GM12878 (cell line): ENCODE measurements around the gene GRPEL2. TPM values are rescaled to one million over a fixed set of nuclear protein-coding genes. Genes with fewer than 3 reads are reported as not detected.

Experiments used
- ATAC-seq: fragments of 200-7000 bp; cut with Tn5 transposase; 3 replicates; pipeline ENCODE4 v1.9.1; 2020; ENCODE audit warnings: mild to moderate bottlenecking, moderate library complexity
- BruUV-seq: library from RNA; stranded (reverse); fragments of 400-500 nt; replicated peaks from 2 replicates; lab custom pipeline; 2021; lab: Mats Ljungman, UMichigan
- CTCF ChIA-PET: fragments of 300-600 bp; sonication (Branson Sonifier 250); formaldehyde crosslinking; extraction: SDS; loops from one replicate; lab custom pipeline; 2021; ENCODE audit warnings: inconsistent platforms; lab: Yijun Ruan, JAX
- POLR2A ChIA-PET: fragments of 350-600 bp; formaldehyde crosslinking; extraction: SDS; loops from one replicate; lab custom pipeline; 2021; ENCODE audit warnings: inconsistent platforms; lab: Charles Lee
- RAD21 ChIA-PET: fragments of 300-600 bp; sonication (Branson Sonifier 250); formaldehyde crosslinking; loops from one replicate; lab custom pipeline; 2023; ENCODE audit warnings: antibody characterized with exemption; ENCODE audit not compliant: unreplicated experiment; lab: Charles Lee
- SMC1A ChIA-PET: fragments of 300-600 bp; sonication (Branson Sonifier 250); formaldehyde crosslinking; loops from one replicate; lab custom pipeline; 2023; ENCODE audit not compliant: unreplicated experiment, uncharacterized antibody; lab: Charles Lee
- DNase-seq: peaks from one replicate; pipeline ENCODE4 v3.0.0-alpha.2; 2011; ENCODE audit warnings: low read depth, low spot score
- FAIRE-seq: peaks from 3 replicates; lab custom pipeline; 2011; peaks lifted over from hg19 to GRCh38; lab: Jason Lieb, UNC
- H2AFZ ChIP-seq: 2 replicates; pipeline ENCODE4 v1.6.0; 2011; ENCODE audit warnings: low read depth, low read length, control low read depth; ENCODE audit not compliant: control insufficient read depth
- H3K27ac ChIP-seq: 2 replicates; pipeline ENCODE4 v1.5.1; 2011; ENCODE audit warnings: control low read depth; ENCODE audit not compliant: control insufficient read depth, insufficient read depth
- H3K27me3 ChIP-seq, 2 experiments: replicated peaks in 1 of 2; 2 replicates each; pipeline versions ENCODE4 v1.6.0 to v1.6.1; 2011; ENCODE audit warnings: low read length in 1 of 2; ENCODE audit not compliant: control insufficient read depth in 2 of 2, insufficient read depth in 2 of 2
- H3K36me3 ChIP-seq, 2 experiments: 2 replicates each; pipeline ENCODE4 v1.5.1; 2011; ENCODE audit warnings: low read length in 1 of 2; ENCODE audit not compliant: control insufficient read depth in 2 of 2, insufficient read depth in 2 of 2
- H3K4me1 ChIP-seq: 2 replicates; pipeline ENCODE4 v1.6.1; 2011; ENCODE audit warnings: mild to moderate bottlenecking, low read length, moderate library complexity, mixed read lengths; ENCODE audit not compliant: control insufficient read depth, insufficient read depth
- H3K4me2 ChIP-seq: 2 replicates; pipeline ENCODE4 v1.6.0; 2011; ENCODE audit warnings: control low read depth; ENCODE audit not compliant: control insufficient read depth, insufficient read depth
- H3K4me3 ChIP-seq: fragments of 200-600 bp; sonication (generic); 2 replicates; pipeline ENCODE4 v1.5.1; 2016
- H3K79me2 ChIP-seq: 2 replicates; pipeline ENCODE4 v1.6.0; 2011; ENCODE audit warnings: low read length; ENCODE audit not compliant: control insufficient read depth, insufficient read depth
- H3K9ac ChIP-seq: 2 replicates; pipeline ENCODE4 v1.8.0; 2011; ENCODE audit warnings: low read length, control low read depth, mixed read lengths; ENCODE audit not compliant: control insufficient read depth, insufficient read depth
- H3K9me3 ChIP-seq: replicated peaks from 3 replicates; pipeline ENCODE4 v1.5.1; 2011; ENCODE audit warnings: mild to moderate bottlenecking, low read length; ENCODE audit not compliant: control insufficient read depth, insufficient read depth
- H4K20me1 ChIP-seq: 2 replicates; pipeline ENCODE4 v1.6.0; 2011; ENCODE audit not compliant: control insufficient read depth, insufficient read depth
- CHD2 ChIP-seq: IDR thresholded peaks from 2 replicates; pipeline ENCODE4 v1.6.1; 2011; ENCODE audit warnings: low read depth, low read length, improper control_type of control experiment, borderline replicate concordance
- CREM ChIP-seq: IDR thresholded peaks from 2 replicates; pipeline ENCODE4 v1.6.1; 2014; ENCODE audit warnings: antibody characterized with exemption, low read depth
- FOXK2 ChIP-seq: fragments of 450-650 bp; IDR thresholded peaks from 2 replicates; pipeline ENCODE4 v1.6.1; 2017; ENCODE audit warnings: mild to moderate bottlenecking, moderate library complexity
- IKZF1 ChIP-seq: fragments of 450-650 bp; conservative IDR thresholded peaks from 2 replicates; pipeline ENCODE4 v1.6.1; 2017; ENCODE audit warnings: antibody characterized with exemption, mild to moderate bottlenecking
- NFIC ChIP-seq: IDR thresholded peaks from 2 replicates; pipeline ENCODE4 v1.6.1; 2012; ENCODE audit warnings: low read depth, mild to moderate bottlenecking, inconsistent platforms, low read length, moderate library complexity
- RUNX3 ChIP-seq: IDR thresholded peaks from 2 replicates; pipeline ENCODE4 v1.6.1; 2012; ENCODE audit warnings: low read length, inconsistent platforms
- STAT3 ChIP-seq: IDR thresholded peaks from 2 replicates; pipeline ENCODE4 v1.6.1; 2011; ENCODE audit warnings: low read depth, low read length, improper control_type of control experiment
- TCF12 ChIP-seq: IDR thresholded peaks from 2 replicates; pipeline ENCODE4 v1.6.1; 2011; ENCODE audit warnings: low read depth, mild to moderate bottlenecking, low read length
- ZBED1 ChIP-seq: IDR thresholded peaks from 2 replicates; pipeline ENCODE4 v1.6.1; 2016; ENCODE audit warnings: borderline replicate concordance
- WGBS: methylation state at CpG from one replicate; pipeline ENCODE4 v1.1.6; 2016; ENCODE audit warnings: low lambda C conversion rate; ENCODE audit not compliant: insufficient replicate concordance, insufficient coverage; ENCODE audit errors: missing lambda C conversion rate; 5-methylcytosine and 5-hydroxymethylcytosine counted together
- in situ Hi-C: fragments of 300-500 bp; cut with MboI; formaldehyde crosslinking; loops from 9 replicates; pipeline ENCODE4 v1.14.3; 2018; ENCODE audit warnings: mixed read lengths
- intact Hi-C: fragments of 100-400 bp; cut with micrococcal nuclease; formaldehyde crosslinking; loops from one replicate; pipeline ENCODE4 v1.14.2; 2022; ENCODE audit not compliant: unreplicated experiment
- polyA plus RNA-seq, 11 experiments: library from polyadenylated mRNA; depleted of rRNA in 4 of 11; unstranded in 6 of 11; stranded (reverse) in 5 of 11; fragments of >200 nt; fragmentation: Nextera tagmentation in 4 of 11; fragmentation: Illumina TruSeq in 1 of 11; extraction: Ambion mirVana in 4 of 11; extraction: Trizol in 1 of 11; gene quantifications; 1 replicate in 1 of 11; 2 replicates in 10 of 11; pipeline versions ENCODE4 v1.2.1 to v1.2.3, GENCODE V29; 2011 to 2016; ENCODE audit warnings: inconsistent platforms in 2 of 11, missing spikeins in 2 of 11, low read depth in 1 of 11
- total RNA-seq, 4 experiments: library from RNA; depleted of rRNA in 3 of 4; stranded (reverse); fragments of >200 nt in 3 of 4; fragmentation: Illumina TruSeq in 1 of 4; extraction: Trizol in 1 of 4; gene quantifications; 2 replicates each; pipeline versions ENCODE4 v1.2.1 to v1.2.3, GENCODE V29; 2013 to 2021

Gene GRPEL2
- total and polyA plus RNA-seq, 10 of the 15 experiments (the other 5 are each of a cell fraction or from before 2014, with no cell fraction given) = 4.4 to 20.2 (median 14.1) TPM

DNA sequence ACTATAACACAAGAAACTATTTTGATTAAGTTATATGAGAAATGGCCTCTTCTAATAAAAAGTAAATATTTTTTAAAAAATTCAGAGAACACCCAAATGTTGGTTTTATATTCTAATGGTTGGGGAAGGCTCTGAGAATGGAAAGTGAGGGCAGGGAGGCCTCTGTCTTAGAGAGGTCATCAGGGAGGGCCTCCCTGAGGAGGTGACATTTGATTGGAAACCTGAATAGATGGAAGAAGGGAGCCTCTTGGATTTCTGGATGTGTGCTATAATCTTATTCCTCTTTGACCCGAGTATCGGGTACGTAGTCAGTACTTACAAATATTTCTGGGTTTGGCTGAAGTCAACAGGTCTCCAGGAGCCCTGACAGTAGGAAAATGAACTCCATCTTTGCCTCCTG, 26.1 kb upstream of the GRPEL2 start:
- Histone ChIP-seq H3K27me3 (no peaks in the 10 kb centered on the region; a peak in 1 of 4 replicates), H3K4me2 (no peak overlapping the region), H3K9ac (no peak overlapping the region), H2AFZ (no peak overlapping the region), H3K36me3 (no peaks in the 10 kb centered on the region), H3K4me3 (no peak overlapping the region), H3K9me3 (no peaks in the 10 kb centered on the region), H3K27ac (no peak overlapping the region), H4K20me1 (no peaks in the 10 kb centered on the region), H3K79me2 (no peaks in the 10 kb centered on the region), H3K4me1 (no peaks in the 10 kb centered on the region)
- SMC1A ChIA-PET = interaction anchor here (1.0 to 2.4 kb wide), 2 partner anchors 21 to 53 kb away, joined by 3 to 10 read pairs; no protein-coding TSS in a partner anchor
- CTCF ChIA-PET = interaction anchor here (0.9 to 8.0 kb wide), 6 partner anchors 9 to 63 kb away, joined by 3 to 118 read pairs (median 11); no protein-coding TSS in a partner anchor
- ATAC-seq (no peak), DNase-seq (no peak), FAIRE-seq (no peak)
- in situ Hi-C loops = no loop called here
- intact Hi-C loops = loop anchor here (2.0 kb wide), 1 partner anchor 246 kb away; no protein-coding TSS in a partner anchor
- BruUV-seq = no TSS peak
- RAD21 ChIA-PET = interaction anchor here (0.6 to 2.3 kb wide), 3 partner anchors 26 to 243 kb away, joined by 3 to 6 read pairs (median 3); partner anchors contain the start of gene GRPEL2
- POLR2A ChIA-PET = no interaction called here
- WGBS = 76% methylated on average over 3 of the region's 3 CpGs
- TF ChIP-seq CREM (no peak), FOXK2 (no peak), STAT3 (no peak), IKZF1 (no peak), NFIC (no peak), RUNX3 (no peak), ZBED1 (no peak), CHD2 (no peak), TCF12 (no peak)
